ENCODE data around the gene ANAPC7.
"Not testable (repeated sequence)": the region's sequence is repeated elsewhere in the genome, so short reads cannot be mapped to it uniquely, and the experiment has no call there.

Gene ANAPC7

GRCh38 chr12:110349514-110350151, 53.9 kb downstream of the ANAPC7 start:
- in situ Hi-C loops (cut with MboI; ENCODE audit: low sequenced_read_pairs) = no loop called here

GRCh38 chr12:110349096-110349495, 54.4 kb downstream of the ANAPC7 start:
- in situ Hi-C loops (cut with MboI; ENCODE audit: low sequenced_read_pairs) = no loop called here

GRCh38 chr12:110348431-110349059, 55.0 kb downstream of the ANAPC7 start:
- in situ Hi-C loops (cut with MboI; ENCODE audit: low sequenced_read_pairs) = no loop called here

- in situ Hi-C loops (cut with MboI; ENCODE audit: low sequenced_read_pairs) = no loop called here
These were observed 55.7 kb downstream of the ANAPC7 start for GRCh38 chr12:110347767-110348166.

DNA sequence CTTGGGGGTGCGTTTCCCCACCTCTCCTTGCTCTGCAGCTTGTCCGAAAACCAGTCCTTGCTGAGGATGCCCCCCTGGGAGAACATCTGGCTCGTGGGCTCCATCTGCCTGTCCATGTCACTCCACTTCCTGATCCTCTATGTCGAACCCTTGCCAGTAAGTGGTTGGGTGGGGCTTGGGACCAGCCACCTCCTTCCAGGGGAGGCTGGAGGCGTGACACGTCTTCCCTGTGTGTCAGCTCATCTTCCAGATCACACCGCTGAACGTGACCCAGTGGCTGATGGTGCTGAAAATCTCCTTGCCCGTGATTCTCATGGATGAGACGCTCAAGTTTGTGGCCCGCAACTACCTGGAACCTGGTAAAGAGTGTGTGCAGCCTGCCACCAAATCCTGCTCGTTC, 57.5 kb downstream of the ANAPC7 start:
- in situ Hi-C loops (cut with MboI; ENCODE audit: low sequenced_read_pairs) = no loop called here

GRCh38 chr12:110345176-110345661, 58.3 kb downstream of the ANAPC7 start:
- in situ Hi-C loops (cut with MboI; ENCODE audit: low sequenced_read_pairs) = no loop called here

- in situ Hi-C loops (cut with MboI; ENCODE audit: low sequenced_read_pairs) = no loop called here
These were observed 58.9 kb downstream of the ANAPC7 start for GRCh38 chr12:110344657-110345056.

DNA sequence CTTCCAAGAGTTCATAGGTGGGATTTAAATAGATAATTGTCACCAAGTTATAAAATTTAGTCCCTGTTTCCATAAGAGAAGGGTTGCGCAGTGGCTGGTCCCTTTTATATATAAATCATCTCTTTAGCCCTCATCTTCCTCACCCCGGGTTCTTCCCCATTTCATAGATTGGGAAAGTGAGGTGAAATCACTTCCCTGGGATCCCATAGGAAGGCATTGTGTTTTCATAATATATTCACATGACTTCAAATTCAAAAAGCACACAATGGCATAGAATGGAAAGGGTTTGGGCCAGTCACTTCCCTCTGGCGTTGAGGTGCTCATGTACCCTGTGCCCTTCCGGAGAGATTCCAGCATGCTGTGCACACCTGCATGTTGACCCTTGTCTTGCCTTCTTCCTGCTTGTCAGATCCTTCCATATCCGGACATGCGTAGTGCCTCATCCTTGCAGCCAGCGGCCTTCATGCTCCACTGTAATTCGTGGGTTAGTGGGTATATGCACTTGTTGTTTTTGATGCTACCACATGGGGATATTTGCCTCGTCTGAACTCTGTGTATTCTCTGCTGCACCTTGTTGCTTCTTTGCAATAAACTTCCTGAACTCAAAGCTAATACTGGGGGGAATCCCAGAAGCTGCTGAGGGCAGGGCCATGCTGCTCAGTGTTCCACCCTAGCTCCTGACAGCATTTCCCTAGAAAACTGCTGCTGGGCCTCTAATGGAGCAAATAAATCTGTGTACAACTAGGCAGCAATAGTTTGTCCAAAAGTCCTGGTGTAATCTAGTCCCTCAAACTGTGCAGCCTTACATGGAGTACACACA, 59.6 kb downstream of the ANAPC7 start:
- in situ Hi-C loops (cut with MboI; ENCODE audit: low sequenced_read_pairs) = no loop called here

- in situ Hi-C loops (cut with MboI; ENCODE audit: low sequenced_read_pairs) = no loop called here
These were observed 60.4 kb downstream of the ANAPC7 start for GRCh38 chr12:110343114-110343513.

DNA sequence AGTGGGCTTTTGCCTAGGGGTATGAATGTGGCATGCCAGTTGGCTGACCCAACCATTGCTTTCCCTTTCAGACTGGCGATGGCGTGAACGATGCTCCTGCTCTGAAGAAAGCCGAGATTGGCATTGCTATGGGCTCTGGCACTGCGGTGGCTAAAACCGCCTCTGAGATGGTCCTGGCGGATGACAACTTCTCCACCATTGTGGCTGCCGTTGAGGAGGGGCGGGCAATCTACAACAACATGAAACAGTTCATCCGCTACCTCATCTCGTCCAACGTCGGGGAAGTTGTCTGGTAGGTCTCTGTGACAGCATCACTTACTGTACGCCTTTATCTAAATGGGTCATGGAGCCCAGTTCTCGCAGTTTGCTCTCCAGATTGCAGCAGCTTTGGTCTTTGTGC, 61.4 kb downstream of the ANAPC7 start:
- in situ Hi-C loops (cut with MboI; ENCODE audit: low sequenced_read_pairs) = no loop called here

DNA sequence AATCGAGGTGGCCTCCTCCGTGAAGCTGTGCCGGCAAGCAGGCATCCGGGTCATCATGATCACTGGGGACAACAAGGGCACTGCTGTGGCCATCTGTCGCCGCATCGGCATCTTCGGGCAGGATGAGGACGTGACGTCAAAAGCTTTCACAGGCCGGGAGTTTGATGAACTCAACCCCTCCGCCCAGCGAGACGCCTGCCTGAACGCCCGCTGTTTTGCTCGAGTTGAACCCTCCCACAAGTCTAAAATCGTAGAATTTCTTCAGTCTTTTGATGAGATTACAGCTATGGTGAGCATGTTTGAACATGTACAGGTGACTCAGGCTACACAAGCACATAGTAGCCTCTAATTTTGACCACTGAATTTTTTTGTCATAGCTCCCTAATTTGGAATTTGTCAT, 62.8 kb downstream of the ANAPC7 start:
- in situ Hi-C loops (cut with MboI; ENCODE audit: low sequenced_read_pairs) = no loop called here

DNA sequence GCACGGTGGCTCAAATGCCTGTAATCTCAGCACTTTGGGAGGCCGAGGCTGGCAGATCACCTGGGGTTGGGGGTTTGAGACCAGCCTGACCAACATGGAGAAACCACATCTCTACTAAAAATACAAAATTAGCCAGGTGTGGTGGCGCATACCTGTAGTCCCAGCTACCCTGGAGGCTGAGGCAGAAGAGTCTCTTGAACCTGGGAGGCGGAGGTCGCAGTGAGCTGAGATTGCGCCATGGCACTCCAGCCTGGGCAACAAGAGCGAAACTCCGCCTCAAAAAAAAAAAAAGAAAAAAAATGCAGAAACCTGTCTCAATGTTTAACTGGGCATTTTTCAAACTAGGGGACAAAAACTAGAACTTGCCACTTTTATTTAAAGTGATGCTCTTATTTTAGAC, 63.2 kb downstream of the ANAPC7 start:
- in situ Hi-C loops (cut with MboI; ENCODE audit: low sequenced_read_pairs) = not testable (repeated sequence)

GRCh38 chr12:110339184-110339952, 64.1 kb downstream of the ANAPC7 start:
- in situ Hi-C loops (cut with MboI; ENCODE audit: low sequenced_read_pairs) = no loop called here

DNA sequence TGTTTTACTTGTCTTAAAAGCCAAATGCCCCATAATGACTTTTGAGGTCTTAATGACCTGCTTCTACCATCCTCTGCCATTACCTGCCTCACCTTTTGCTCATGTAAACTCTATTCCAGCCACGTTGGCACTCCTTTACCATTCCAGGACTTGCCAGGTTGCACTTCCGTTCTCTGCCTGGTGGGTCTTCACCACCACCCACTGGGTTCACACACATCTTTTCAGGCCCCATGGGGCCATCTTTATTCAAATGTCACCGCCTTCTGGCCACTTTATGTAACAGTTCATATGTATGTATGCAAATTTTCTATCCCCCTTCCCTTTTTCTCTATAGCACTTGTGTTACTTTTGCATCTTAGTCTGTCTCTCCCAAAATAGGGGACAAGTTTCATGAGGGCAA, 64.8 kb downstream of the ANAPC7 start:
- in situ Hi-C loops (cut with MboI; ENCODE audit: low sequenced_read_pairs) = no loop called here

GRCh38 chr12:110337912-110338710, 65.4 kb downstream of the ANAPC7 start:
- in situ Hi-C loops (cut with MboI; ENCODE audit: low sequenced_read_pairs) = no loop called here

- in situ Hi-C loops (cut with MboI; ENCODE audit: low sequenced_read_pairs) = no loop called here
These were observed 67.9 kb downstream of the ANAPC7 start for GRCh38 chr12:110335481-110336045.

DNA sequence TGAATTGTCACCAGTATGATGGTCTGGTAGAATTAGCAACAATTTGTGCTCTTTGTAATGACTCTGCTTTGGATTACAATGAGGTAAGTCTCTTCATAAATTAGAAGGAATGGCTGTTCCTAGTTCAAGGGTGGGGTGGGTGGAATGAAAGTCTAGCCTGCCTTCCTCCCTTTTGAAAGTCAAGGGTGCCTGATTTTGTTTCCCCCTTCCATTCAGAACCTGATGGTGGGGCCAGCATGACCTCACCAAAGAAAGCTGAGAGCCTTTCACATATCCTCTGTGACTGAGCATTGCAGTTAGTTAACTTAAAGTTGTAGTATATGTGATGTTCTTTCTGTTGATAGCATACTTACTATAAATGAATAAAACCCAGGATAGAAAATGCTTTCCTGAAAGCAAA, 70.3 kb downstream of the ANAPC7 start:
- in situ Hi-C loops (cut with MboI; ENCODE audit: low sequenced_read_pairs) = no loop called here

DNA sequence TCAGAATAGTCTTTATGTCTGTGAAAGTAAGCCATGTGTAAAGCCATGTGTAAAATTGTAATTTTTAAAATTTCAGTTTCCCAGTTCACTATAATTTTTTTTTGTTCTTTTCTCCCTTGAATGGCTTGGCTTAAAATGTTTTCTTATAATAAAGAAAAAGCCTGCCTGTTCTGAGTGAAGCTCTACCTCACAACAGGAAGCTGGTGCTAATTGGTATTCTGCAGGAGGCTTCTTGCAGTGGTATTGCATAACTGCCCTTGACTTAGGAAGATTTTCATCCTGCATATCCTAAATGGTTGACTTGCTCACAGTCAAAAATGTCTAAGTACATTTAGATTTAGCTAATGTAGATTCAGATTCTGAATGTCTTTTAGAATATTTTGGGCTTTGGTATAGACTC, 73.0 kb downstream of the ANAPC7 start:
- in situ Hi-C loops (cut with MboI; ENCODE audit: low sequenced_read_pairs) = no loop called here

DNA sequence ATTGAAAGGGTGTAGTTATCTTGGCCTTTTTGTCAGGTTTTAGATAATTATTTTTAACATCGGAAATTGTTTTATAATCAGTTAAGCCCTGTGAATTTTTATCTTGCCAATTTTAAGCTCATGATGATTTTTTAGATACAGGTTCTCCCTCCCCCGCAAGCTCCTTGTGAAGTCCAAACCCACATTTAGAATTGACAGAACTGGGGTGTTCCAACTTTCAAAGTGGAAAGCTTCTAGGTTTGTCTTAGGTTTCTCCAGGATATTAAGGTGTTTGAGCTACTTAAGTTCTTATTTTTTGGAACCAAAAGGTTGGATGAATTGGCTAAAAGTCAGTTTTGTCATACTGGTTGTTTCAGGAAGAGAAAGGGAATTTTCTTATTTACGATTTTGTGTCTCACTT, 73.4 kb downstream of the ANAPC7 start:
- in situ Hi-C loops (cut with MboI; ENCODE audit: low sequenced_read_pairs) = no loop called here

DNA sequence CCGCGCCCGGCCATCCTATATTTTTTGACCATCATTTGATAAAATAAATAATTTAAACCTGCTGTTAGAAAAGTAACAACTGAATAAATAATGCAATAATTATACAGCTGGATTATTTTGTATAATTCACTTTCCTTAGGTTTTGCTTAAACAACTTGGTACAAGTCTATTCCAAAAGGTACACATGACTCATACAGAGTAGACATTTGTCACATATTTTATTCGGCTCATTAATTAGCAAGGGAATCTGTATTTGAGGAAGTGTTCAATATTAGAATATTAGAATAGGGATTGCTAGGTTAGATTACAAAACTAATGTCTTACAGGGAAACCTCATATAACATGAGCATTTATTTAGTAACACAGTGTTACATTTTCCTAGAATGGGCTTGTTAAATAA, 73.8 kb downstream of the ANAPC7 start:
- in situ Hi-C loops (cut with MboI; ENCODE audit: low sequenced_read_pairs) = no loop called here
